ENCODE data around the gene P2RY2. TPM values are rescaled to one million over a fixed set of nuclear protein-coding genes. Genes with fewer than 3 reads are reported as not detected.

Gene P2RY2
- polyA plus RNA-seq, 1 donor from 2014 or later, result not detected

- Histone ChIP-seq H3K4me3 (ENCODE audit: low read length) (no peak overlapping the region), H3K9me2 (ENCODE audit: insufficient read depth, low read length) (no peaks in the 10 kb centered on the region), H2AFZ (ENCODE audit: low read depth, low read length) (no peak overlapping the region), H3K9me3 (ENCODE audit: low read length) (no peaks in the 10 kb centered on the region), H3K27me3 (ENCODE audit: insufficient read depth, low read depth, low read length) (no peaks in the 10 kb centered on the region), H3K27ac (ENCODE audit: low read length) (no peak overlapping the region), H3K36me3 (ENCODE audit: insufficient read depth, low read length) (no peaks in the 10 kb centered on the region), H4K20me1 (ENCODE audit: insufficient read depth) (no peaks in the 10 kb centered on the region), H3K9ac (ENCODE audit: low read length) (no peak overlapping the region), H3F3A (ENCODE audit: insufficient read depth, low read length, poor library complexity, severe bottlenecking) (no peaks in the 10 kb centered on the region), H3K79me2 (replicated peaks; ENCODE audit: insufficient read depth, low read length) (no peaks in the 10 kb centered on the region), H3K4me2 (ENCODE audit: low read length) (no peak overlapping the region)
- TF ChIP-seq EP300 (conservative IDR thresholded peaks at IDR 0.05; ENCODE audit: poor library complexity, severe bottlenecking) (no peak), MXI1 (conservative IDR thresholded peaks at IDR 0.05; ENCODE audit: poor library complexity, severe bottlenecking) (no peak), EZH2 (IDR thresholded peaks at IDR 0.05; ENCODE audit: borderline replicate concordance, insufficient read depth, low read length, poor library complexity, severe bottlenecking) (no peak), REST (IDR thresholded peaks at IDR 0.05; ENCODE audit: borderline replicate concordance) (no peak), POLR2AphosphoS5 (IDR thresholded peaks at IDR 0.05) (no peak), SMC3 (conservative IDR thresholded peaks at IDR 0.05; ENCODE audit: poor library complexity) (no peak), RAD21 (conservative IDR thresholded peaks at IDR 0.05) (no peak), TAF1 (IDR thresholded peaks at IDR 0.05; ENCODE audit: low read depth) (no peak)
- TF ChIP-seq, protein P1, sequence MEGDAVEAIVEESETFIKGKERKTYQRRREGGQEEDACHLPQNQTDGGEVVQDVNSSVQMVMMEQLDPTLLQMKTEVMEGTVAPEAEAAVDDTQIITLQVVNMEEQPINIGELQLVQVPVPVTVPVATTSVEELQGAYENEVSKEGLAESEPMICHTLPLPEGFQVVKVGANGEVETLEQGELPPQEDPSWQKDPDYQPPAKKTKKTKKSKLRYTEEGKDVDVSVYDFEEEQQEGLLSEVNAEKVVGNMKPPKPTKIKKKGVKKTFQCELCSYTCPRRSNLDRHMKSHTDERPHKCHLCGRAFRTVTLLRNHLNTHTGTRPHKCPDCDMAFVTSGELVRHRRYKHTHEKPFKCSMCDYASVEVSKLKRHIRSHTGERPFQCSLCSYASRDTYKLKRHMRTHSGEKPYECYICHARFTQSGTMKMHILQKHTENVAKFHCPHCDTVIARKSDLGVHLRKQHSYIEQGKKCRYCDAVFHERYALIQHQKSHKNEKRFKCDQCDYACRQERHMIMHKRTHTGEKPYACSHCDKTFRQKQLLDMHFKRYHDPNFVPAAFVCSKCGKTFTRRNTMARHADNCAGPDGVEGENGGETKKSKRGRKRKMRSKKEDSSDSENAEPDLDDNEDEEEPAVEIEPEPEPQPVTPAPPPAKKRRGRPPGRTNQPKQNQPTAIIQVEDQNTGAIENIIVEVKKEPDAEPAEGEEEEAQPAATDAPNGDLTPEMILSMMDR (IDR thresholded peaks at IDR 0.05; ENCODE audit: poor library complexity, severe bottlenecking), result no peak
These were observed 39.4 kb upstream of the P2RY2 start for GRCh38 chr11:73178681-73179080.

DNA sequence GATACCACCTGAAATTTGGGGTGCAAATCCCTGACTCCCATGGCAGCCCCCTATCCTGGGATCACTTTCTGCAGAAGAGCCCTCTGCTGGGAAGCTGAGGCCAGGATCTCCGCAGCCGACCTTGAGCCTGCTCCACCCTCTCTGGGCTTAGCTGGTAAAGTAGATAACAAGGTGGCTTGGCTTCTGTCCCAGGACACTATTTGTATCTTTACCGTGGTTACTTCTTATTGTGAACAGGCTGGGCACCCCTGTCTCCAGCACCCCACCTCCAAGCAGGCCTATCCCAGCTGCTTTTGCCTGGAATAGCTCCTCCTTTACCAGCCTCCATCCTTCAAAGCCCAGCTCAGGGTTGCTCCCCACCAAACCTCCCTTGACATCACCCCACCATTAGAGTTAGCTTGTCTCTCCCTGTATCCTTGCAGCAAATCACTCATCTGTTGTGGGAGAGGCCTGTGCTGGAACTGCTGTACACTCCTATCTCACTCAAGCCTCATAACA lies 35.2 kb upstream of the P2RY2 start:
- H3K27me3 ChIP-seq (ENCODE audit: insufficient read depth, low read depth, low read length), result no peaks in the 10 kb centered on the region

More for the DNA sequence above, 35.2 kb upstream of the P2RY2 start:
- no peaks in the 10 kb centered on the region for H4K20me1 ChIP-seq (ENCODE audit: insufficient read depth)
- no peak overlapping the region for H3K4me3 ChIP-seq (ENCODE audit: low read length)
- no peak overlapping the region for H3K27ac ChIP-seq (ENCODE audit: low read length)
- H3K4me2 ChIP-seq (ENCODE audit: low read length), result no peak overlapping the region
- no peaks in the 10 kb centered on the region for H3K36me3 ChIP-seq (ENCODE audit: insufficient read depth, low read length)
- H3K9me3 ChIP-seq (ENCODE audit: low read length), result no peaks in the 10 kb centered on the region
- no peaks in the 10 kb centered on the region for H3K79me2 ChIP-seq (replicated peaks; ENCODE audit: insufficient read depth, low read length)
- no peaks in the 10 kb centered on the region for H3K9me2 ChIP-seq (ENCODE audit: insufficient read depth, low read length)
- TF ChIP-seq POLR2AphosphoS5 (IDR thresholded peaks at IDR 0.05) (no peak), EP300 (conservative IDR thresholded peaks at IDR 0.05; ENCODE audit: poor library complexity, severe bottlenecking) (no peak), MXI1 (conservative IDR thresholded peaks at IDR 0.05; ENCODE audit: poor library complexity, severe bottlenecking) (no peak), EZH2 (IDR thresholded peaks at IDR 0.05; ENCODE audit: borderline replicate concordance, insufficient read depth, low read length, poor library complexity, severe bottlenecking) (no peak), TAF1 (IDR thresholded peaks at IDR 0.05; ENCODE audit: low read depth) (no peak), RAD21 (conservative IDR thresholded peaks at IDR 0.05) (no peak), SMC3 (conservative IDR thresholded peaks at IDR 0.05; ENCODE audit: poor library complexity) (no peak), REST (IDR thresholded peaks at IDR 0.05; ENCODE audit: borderline replicate concordance) (no peak)
- TF ChIP-seq, protein P1 (IDR thresholded peaks at IDR 0.05; ENCODE audit: poor library complexity, severe bottlenecking), result no peak
- H2AFZ ChIP-seq (ENCODE audit: low read depth, low read length), result no peak overlapping the region
- H3K9ac ChIP-seq (ENCODE audit: low read length), result no peak overlapping the region
- no peaks in the 10 kb centered on the region for H3F3A ChIP-seq (ENCODE audit: insufficient read depth, low read length, poor library complexity, severe bottlenecking)
